ENCODE data around the gene TNFSF13.

TNFSF13 gene

DNA sequence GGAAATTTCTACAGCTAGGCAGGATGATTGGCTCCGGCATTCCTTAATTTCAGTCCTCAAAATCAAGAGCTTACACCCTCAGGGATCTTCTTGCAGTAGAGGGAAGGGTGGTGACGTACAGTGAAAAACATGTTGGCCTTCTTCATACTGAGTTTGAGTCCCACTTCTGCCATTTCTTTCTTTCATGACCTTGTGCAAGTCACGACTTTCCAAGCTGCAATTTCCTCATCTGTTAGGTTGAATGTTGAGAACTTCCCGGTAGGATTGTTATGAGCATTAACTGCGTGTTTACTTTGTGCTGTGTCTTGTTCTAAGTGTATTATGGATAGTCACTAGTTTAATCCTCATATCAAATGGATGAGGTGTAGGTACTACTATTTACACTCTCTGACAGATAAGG is 11.0 kb downstream of the TNFSF13 start:
- TF ChIP-seq, protein P1, sequence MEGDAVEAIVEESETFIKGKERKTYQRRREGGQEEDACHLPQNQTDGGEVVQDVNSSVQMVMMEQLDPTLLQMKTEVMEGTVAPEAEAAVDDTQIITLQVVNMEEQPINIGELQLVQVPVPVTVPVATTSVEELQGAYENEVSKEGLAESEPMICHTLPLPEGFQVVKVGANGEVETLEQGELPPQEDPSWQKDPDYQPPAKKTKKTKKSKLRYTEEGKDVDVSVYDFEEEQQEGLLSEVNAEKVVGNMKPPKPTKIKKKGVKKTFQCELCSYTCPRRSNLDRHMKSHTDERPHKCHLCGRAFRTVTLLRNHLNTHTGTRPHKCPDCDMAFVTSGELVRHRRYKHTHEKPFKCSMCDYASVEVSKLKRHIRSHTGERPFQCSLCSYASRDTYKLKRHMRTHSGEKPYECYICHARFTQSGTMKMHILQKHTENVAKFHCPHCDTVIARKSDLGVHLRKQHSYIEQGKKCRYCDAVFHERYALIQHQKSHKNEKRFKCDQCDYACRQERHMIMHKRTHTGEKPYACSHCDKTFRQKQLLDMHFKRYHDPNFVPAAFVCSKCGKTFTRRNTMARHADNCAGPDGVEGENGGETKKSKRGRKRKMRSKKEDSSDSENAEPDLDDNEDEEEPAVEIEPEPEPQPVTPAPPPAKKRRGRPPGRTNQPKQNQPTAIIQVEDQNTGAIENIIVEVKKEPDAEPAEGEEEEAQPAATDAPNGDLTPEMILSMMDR (IDR thresholded peaks at IDR 0.05; ENCODE audit: low read depth, low read length, poor library complexity, severe bottlenecking) = no peak
- TF ChIP-seq EZH2phosphoT487 (IDR thresholded peaks at IDR 0.05; ENCODE audit: borderline replicate concordance, low read length) = no peak
- Histone ChIP-seq H4K20me1 (ENCODE audit: control insufficient read depth, insufficient read depth, low read depth, low read length) (peaks cover 13% of the 10 kb centered on the region), H3K9me2 (replicated peaks; ENCODE audit: control insufficient read depth, low read length) (no peaks in the 10 kb centered on the region), H3K79me2 (ENCODE audit: control insufficient read depth, low read length) (peaks cover 59% of the 10 kb centered on the region), H3K4me2 (ENCODE audit: low read length) (no peak overlapping the region), H3K4me3 (ENCODE audit: low read length) (no peak overlapping the region), H3K27ac (ENCODE audit: low read depth, low read length) (no peak overlapping the region), H3K9me3 (ENCODE audit: control insufficient read depth, insufficient read depth, low read length) (no peaks in the 10 kb centered on the region), H3F3A (ENCODE audit: control insufficient read depth, insufficient read depth) (peaks cover 35% of the 10 kb centered on the region), H3K27me3 (ENCODE audit: control insufficient read depth, low read length) (no peaks in the 10 kb centered on the region), H3K36me3 (ENCODE audit: control insufficient read depth, low read length) (peaks cover 82% of the 10 kb centered on the region), H3K4me1 (ENCODE audit: control insufficient read depth, low read length) (peaks cover 25% of the 10 kb centered on the region)

DNA sequence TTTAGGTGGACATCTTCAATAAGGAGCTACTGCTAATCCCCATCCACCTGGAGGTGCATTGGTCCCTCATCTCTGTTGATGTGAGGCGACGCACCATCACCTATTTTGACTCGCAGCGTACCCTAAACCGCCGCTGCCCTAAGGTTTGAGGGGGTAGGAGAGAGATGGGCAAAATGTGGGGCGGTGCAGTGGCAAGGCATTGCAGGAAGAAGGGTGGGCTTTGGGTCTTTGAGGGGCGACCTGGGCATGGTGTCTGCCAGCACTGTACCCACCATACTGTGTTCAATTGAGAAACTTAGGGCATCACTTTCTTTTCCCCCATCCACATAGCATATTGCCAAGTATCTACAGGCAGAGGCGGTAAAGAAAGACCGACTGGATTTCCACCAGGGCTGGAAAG is 11.8 kb downstream of the TNFSF13 start:
- H3K79me2 ChIP-seq (ENCODE audit: control insufficient read depth, low read length) = peaks cover 59% of the 10 kb centered on the region
- peaks cover 82% of the 10 kb centered on the region for H3K36me3 ChIP-seq (ENCODE audit: control insufficient read depth, low read length)
- peak overlapping the region; percentile 60; the same call in 1 of the 2 replicates for H3K4me2 ChIP-seq (ENCODE audit: low read length)
- no peak overlapping the region for H3K4me3 ChIP-seq (ENCODE audit: low read length)
- no peaks in the 10 kb centered on the region for H3K9me2 ChIP-seq (replicated peaks; ENCODE audit: control insufficient read depth, low read length)
- H3K9me3 ChIP-seq (ENCODE audit: control insufficient read depth, insufficient read depth, low read length) = no peaks in the 10 kb centered on the region
- no peak for TF ChIP-seq EZH2phosphoT487 (IDR thresholded peaks at IDR 0.05; ENCODE audit: borderline replicate concordance, low read length)
- TF ChIP-seq, protein P1 (IDR thresholded peaks at IDR 0.05; ENCODE audit: low read depth, low read length, poor library complexity, severe bottlenecking) = no peak
- no peaks in the 10 kb centered on the region for H3K27me3 ChIP-seq (ENCODE audit: control insufficient read depth, low read length)
- peaks cover 33% of the 10 kb centered on the region for H3K4me1 ChIP-seq (ENCODE audit: control insufficient read depth, low read length)
- H3K27ac ChIP-seq (ENCODE audit: low read depth, low read length) = peak overlapping the region; percentile 6; the same call in 1 of the 2 replicates
- peaks cover 21% of the 10 kb centered on the region for H4K20me1 ChIP-seq (ENCODE audit: control insufficient read depth, insufficient read depth, low read depth, low read length)
- H3F3A ChIP-seq (ENCODE audit: control insufficient read depth, insufficient read depth) = peaks cover 42% of the 10 kb centered on the region

DNA sequence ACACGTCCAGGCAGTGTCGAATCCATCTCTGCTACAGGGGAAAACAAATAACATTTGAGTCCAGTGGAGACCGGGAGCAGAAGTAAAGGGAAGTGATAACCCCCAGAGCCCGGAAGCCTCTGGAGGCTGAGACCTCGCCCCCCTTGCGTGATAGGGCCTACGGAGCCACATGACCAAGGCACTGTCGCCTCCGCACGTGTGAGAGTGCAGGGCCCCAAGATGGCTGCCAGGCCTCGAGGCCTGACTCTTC is 13.7 kb downstream of the TNFSF13 start:
- Histone ChIP-seq H3K4me1 (ENCODE audit: control insufficient read depth, low read length) (peaks cover 52% of the 10 kb centered on the region), H3K79me2 (ENCODE audit: control insufficient read depth, low read length) (peaks cover 58% of the 10 kb centered on the region), H3K9me3 (ENCODE audit: control insufficient read depth, insufficient read depth, low read length) (no peaks in the 10 kb centered on the region), H3F3A (ENCODE audit: control insufficient read depth, insufficient read depth) (peaks cover 59% of the 10 kb centered on the region), H3K27me3 (ENCODE audit: control insufficient read depth, low read length) (no peaks in the 10 kb centered on the region), H3K36me3 (ENCODE audit: control insufficient read depth, low read length) (peaks cover 86% of the 10 kb centered on the region), H3K4me2 (ENCODE audit: low read length) (peak overlapping the region; percentile 97), H4K20me1 (ENCODE audit: control insufficient read depth, insufficient read depth, low read depth, low read length) (peaks cover 31% of the 10 kb centered on the region), H3K9me2 (replicated peaks; ENCODE audit: control insufficient read depth, low read length) (no peaks in the 10 kb centered on the region), H3K27ac (ENCODE audit: low read depth, low read length) (peak overlapping the region; percentile 75), H3K4me3 (ENCODE audit: low read length) (peak overlapping the region; percentile 98)
- TF ChIP-seq, protein P1 (IDR thresholded peaks at IDR 0.05; ENCODE audit: low read depth, low read length, poor library complexity, severe bottlenecking) = no peak
- no peak for TF ChIP-seq EZH2phosphoT487 (IDR thresholded peaks at IDR 0.05; ENCODE audit: borderline replicate concordance, low read length)
